Measurements from ENCODE around the gene AFAP1L1. TPM values are rescaled to one million over a fixed set of nuclear protein-coding genes. Genes with fewer than 3 reads are reported as not detected.

Gene AFAP1L1
- total and polyA plus RNA-seq, 2 experiments from 2014 or later = 1.2 to 2.3 TPM

- no peak overlapping the region for H3K4me2 ChIP-seq
- DNase-seq (ENCODE audit: low spot score) = peak; percentile 65
- H2AFZ ChIP-seq = no peak overlapping the region
- no peaks in the 10 kb centered on the region for H3K27me3 ChIP-seq
- H3K9me2 ChIP-seq (replicated peaks; ENCODE audit: insufficient read depth) = no peaks in the 10 kb centered on the region
- no peak overlapping the region for H3K27ac ChIP-seq
- H3K36me3 ChIP-seq (replicated peaks; ENCODE audit: insufficient read depth, low read depth) = no peaks in the 10 kb centered on the region
- H3K9me3 ChIP-seq (ENCODE audit: low read depth) = no peaks in the 10 kb centered on the region
- 62% methylated on average over 10 of the region's 10 CpGs for WGBS (ENCODE audit: low lambda C conversion rate, missing lambda C conversion rate)
- H3K79me2 ChIP-seq = no peaks in the 10 kb centered on the region
- no peak overlapping the region for H3K4me3 ChIP-seq
- H4K20me1 ChIP-seq (ENCODE audit: insufficient read depth, poor library complexity, severe bottlenecking) = no peaks in the 10 kb centered on the region
- TF ChIP-seq CTCF (IDR thresholded peaks at IDR 0.05; ENCODE audit: poor library complexity) = no peak
- TF ChIP-seq EZH2phosphoT487 (IDR thresholded peaks at IDR 0.05; ENCODE audit: low read depth, severe bottlenecking, unreplicated experiment) = no peak
- TF ChIP-seq EZH2 (IDR thresholded peaks at IDR 0.05; ENCODE audit: borderline replicate concordance) = no peak
- no peaks in the 10 kb centered on the region for H3K4me1 ChIP-seq (ENCODE audit: insufficient read depth)
Observed at GRCh38 chr5:149310947-149311658, 39.4 kb downstream of the AFAP1L1 start.

- no peaks in the 10 kb centered on the region for H4K20me1 ChIP-seq (ENCODE audit: insufficient read depth, poor library complexity, severe bottlenecking)
Observed at GRCh38 chr5:149313151-149313841, 41.6 kb downstream of the AFAP1L1 start.

GRCh38 chr5:149314571-149315111, 43.0 kb downstream of the AFAP1L1 start:
- DNase-seq (ENCODE audit: low spot score) = no peak
- Histone ChIP-seq H3K9me3 (ENCODE audit: low read depth) (no peaks in the 10 kb centered on the region), H3K4me3 (no peak overlapping the region), H3K27me3 (no peaks in the 10 kb centered on the region), H2AFZ (no peak overlapping the region), H3K9me2 (replicated peaks; ENCODE audit: insufficient read depth) (no peaks in the 10 kb centered on the region), H3K27ac (no peak overlapping the region), H4K20me1 (ENCODE audit: insufficient read depth, poor library complexity, severe bottlenecking) (no peaks in the 10 kb centered on the region), H3K79me2 (no peaks in the 10 kb centered on the region), H3K4me2 (no peak overlapping the region), H3K4me1 (ENCODE audit: insufficient read depth) (no peaks in the 10 kb centered on the region), H3K36me3 (replicated peaks; ENCODE audit: insufficient read depth, low read depth) (no peaks in the 10 kb centered on the region)
- 82% methylated on average over 4 of the region's 4 CpGs for WGBS (ENCODE audit: low lambda C conversion rate, missing lambda C conversion rate)
- TF ChIP-seq EZH2phosphoT487 (IDR thresholded peaks at IDR 0.05; ENCODE audit: low read depth, severe bottlenecking, unreplicated experiment) (no peak), EZH2 (IDR thresholded peaks at IDR 0.05; ENCODE audit: borderline replicate concordance) (no peak), CTCF (IDR thresholded peaks at IDR 0.05; ENCODE audit: poor library complexity) (no peak)

More at GRCh38 chr5:149313151-149313841, 41.6 kb downstream of the AFAP1L1 start:
- WGBS (ENCODE audit: low lambda C conversion rate, missing lambda C conversion rate) = 78% methylated on average over 6 of the region's 6 CpGs
- Histone ChIP-seq H3K9me2 (replicated peaks; ENCODE audit: insufficient read depth) (no peaks in the 10 kb centered on the region), H3K4me3 (no peak overlapping the region), H3K27me3 (no peaks in the 10 kb centered on the region), H3K27ac (no peak overlapping the region), H3K36me3 (replicated peaks; ENCODE audit: insufficient read depth, low read depth) (no peaks in the 10 kb centered on the region), H3K4me2 (no peak overlapping the region), H3K79me2 (no peaks in the 10 kb centered on the region), H3K9me3 (ENCODE audit: low read depth) (no peaks in the 10 kb centered on the region), H2AFZ (no peak overlapping the region), H3K4me1 (ENCODE audit: insufficient read depth) (no peaks in the 10 kb centered on the region)
- TF ChIP-seq EZH2 (IDR thresholded peaks at IDR 0.05; ENCODE audit: borderline replicate concordance) (no peak), CTCF (IDR thresholded peaks at IDR 0.05; ENCODE audit: poor library complexity) (no peak), EZH2phosphoT487 (IDR thresholded peaks at IDR 0.05; ENCODE audit: low read depth, severe bottlenecking, unreplicated experiment) (no peak)
- no peak for DNase-seq (ENCODE audit: low spot score)
